Heart left ventricle (tissue), 13 donors: ENCODE measurements around the gene TMEM175.

Experiments used
- CTCF ChIP-seq, 12 donors: fragments of 200-600 bp; sonication (generic) in 4 of 12; IDR thresholded peaks; one replicate each; pipeline versions ENCODE4 v1.5.0 to v1.8.0; 2018 to 2022; ENCODE audit warnings: antibody characterized with exemption in 12 of 12, mild to moderate bottlenecking in 5 of 12
- POLR2A ChIP-seq, 2 donors: fragments of 450-650 bp; IDR thresholded peaks; one replicate each; pipeline ENCODE4 v1.6.1; 2017; ENCODE audit warnings: antibody characterized with exemption in 2 of 2, mild to moderate bottlenecking in 2 of 2, moderate library complexity in 2 of 2
- donor health status: ischemic (EF 13 %, LVEDD 7.1; RV severe dilation, severe dysfunction).
- donor health status: DM: no; HTN: yes; CAD: no.
- donor health status: DM: no; HTN: no; CAD: no.
- donor health status: ischemic (EF 25% LVEDD 6.9; RV normal size, moderate dysfunction).
- donor health status: ischemic (EF 25% LVEDD 5.7; RV mildly dilated, moderate dysfunction).
- donor health status: ischemic (EF 35%, LVEDD 5.7; RV mildly dilated, moderate dysfunction).
- donor health status: nonischemic (EF 11% LVEDD 7.7; RV severe dilation, severe dysfunction).
- donor health status: DM: yes; HTN: yes; CAD: no.
- donor health status: PGD.
- donor health status: ischemic (EF 29% LVEDD 5.4; RV normal size, mild dysfunction).
- donor health status: nonischemic (EF 23%, LVEDD 6.1; RV moderate dilation, normal function).

- TF ChIP-seq POLR2A (IDR thresholded peaks at IDR 0.05) = no peak
- TF ChIP-seq CTCF (IDR thresholded peaks at IDR 0.05) = no peak
These were observed 36.5 kb downstream of the TMEM175 start for GRCh38 chr4:968621-969394.
